Prostate gland (tissue), 2 donors: ENCODE results near the gene SERPINB2. TPM values are rescaled to one million over a fixed set of nuclear protein-coding genes. Genes with fewer than 3 reads are reported as not detected.

Experiments
- DNase-seq: peaks from one replicate; pipeline ENCODE4 v3.0.0-alpha.2; 2019; ENCODE audit warnings: low spot score
- H3K27ac ChIP-seq, 2 donors: fragments of 200-600 bp; sonication (generic); 2 replicates each; pipeline ENCODE4 v1.5.1; 2017 to 2019
- H3K27me3 ChIP-seq: fragments of 200-600 bp; sonication (generic); replicated peaks from 2 replicates; pipeline ENCODE4 v1.5.1; 2019; ENCODE audit not compliant: insufficient read depth
- H3K36me3 ChIP-seq, 2 donors: fragments of 200-600 bp; sonication (generic); 1 replicate in 1 of 2; 2 replicates in 1 of 2; pipeline versions ENCODE4 v1.5.1 to v1.8.1; 2017 to 2019
- H3K4me1 ChIP-seq: fragments of 200-600 bp; sonication (generic); replicated peaks from 2 replicates; pipeline ENCODE4 v1.5.1; 2019
- H3K4me3 ChIP-seq, 2 donors: fragments of 200-600 bp; sonication (generic); 2 replicates each; pipeline ENCODE4 v1.5.1; 2017 to 2019
- H3K9me3 ChIP-seq: fragments of 200-600 bp; sonication (generic); 2 replicates; pipeline ENCODE4 v1.5.1; 2017
- CTCF ChIP-seq, 4 experiments: fragments of 200-600 bp in 2 of 4; fragments of 450-650 bp in 2 of 4; sonication (generic) in 2 of 4; IDR thresholded peaks; 1 replicate in 3 of 4; 2 replicates in 1 of 4; pipeline ENCODE4 v1.5.1; 2016 to 2019; ENCODE audit warnings: antibody characterized with exemption in 4 of 4, mild to moderate bottlenecking in 2 of 4, moderate library complexity in 2 of 4
- POLR2A ChIP-seq: fragments of 450-650 bp; IDR thresholded peaks from one replicate; pipeline ENCODE4 v1.6.1; 2016; ENCODE audit warnings: antibody characterized with exemption, mild to moderate bottlenecking
- POLR2AphosphoS5 ChIP-seq: sonication (generic); formaldehyde crosslinking; IDR thresholded peaks from one replicate; pipeline ENCODE4 v1.6.1; 2017; ENCODE audit warnings: antibody characterized with exemption
- WGBS: methylation state at CpG from one replicate; pipeline ENCODE4 v1.1.5; 2018; 5-methylcytosine and 5-hydroxymethylcytosine counted together
- intact Hi-C: fragments of 100-400 bp; cut with DNase I; formaldehyde crosslinking; loops from one replicate; pipeline ENCODE4 v1.14.2; 2022
- total RNA-seq, 2 donors: library from RNA; depleted of rRNA; stranded (reverse); fragments of >200 nt; gene quantifications; one replicate each; pipeline ENCODE4 v1.1.0, GENCODE V29; 2016

The SERPINB2 gene
- total RNA-seq, 2 donors from 2014 or later = 0.18 to 0.62 TPM

GRCh38 chr18:63850636-63851035 lies 36.9 kb upstream of the SERPINB2 start:
- intact Hi-C loops = no loop called here
- WGBS = 34% methylated on average over 2 of the region's 2 CpGs
- no peak overlapping the region for H3K27ac ChIP-seq
- no peaks in the 10 kb centered on the region for H3K9me3 ChIP-seq
- H3K36me3 ChIP-seq = no peaks in the 10 kb centered on the region
- H3K27me3 ChIP-seq = no peaks in the 10 kb centered on the region
- no peak for TF ChIP-seq CTCF (IDR thresholded peaks at IDR 0.05)
- no peak for TF ChIP-seq POLR2AphosphoS5
- no peak for TF ChIP-seq POLR2A
- no peak for DNase-seq
- H3K4me3 ChIP-seq = no peak overlapping the region
- H3K4me1 ChIP-seq = no peaks in the 10 kb centered on the region

- intact Hi-C loops = no loop called here
- WGBS = 54% methylated on average over 1 of the region's 1 CpG
These were observed 29.0 kb upstream of the SERPINB2 start for GRCh38 chr18:63858456-63858855.

GRCh38 chr18:63859781-63860475 lies 27.6 kb upstream of the SERPINB2 start:
- H3K27ac ChIP-seq = no peak overlapping the region
- no peak for TF ChIP-seq CTCF (IDR thresholded peaks at IDR 0.05)
- TF ChIP-seq POLR2A = no peak
- TF ChIP-seq POLR2AphosphoS5 = no peak
- DNase-seq = no peak
- H3K4me1 ChIP-seq = no peaks in the 10 kb centered on the region
- no peaks in the 10 kb centered on the region for H3K27me3 ChIP-seq
- 90% methylated on average over 2 of the region's 2 CpGs for WGBS
- intact Hi-C loops = no loop called here
- H3K9me3 ChIP-seq = no peaks in the 10 kb centered on the region
- H3K36me3 ChIP-seq = no peaks in the 10 kb centered on the region
- H3K4me3 ChIP-seq = no peak overlapping the region

More at GRCh38 chr18:63858456-63858855, 29.0 kb upstream of the SERPINB2 start:
- no peak for TF ChIP-seq POLR2A
- TF ChIP-seq POLR2AphosphoS5 = no peak
- no peak for TF ChIP-seq CTCF (IDR thresholded peaks at IDR 0.05)
- Histone ChIP-seq H3K4me1 (no peaks in the 10 kb centered on the region), H3K36me3 (no peaks in the 10 kb centered on the region), H3K4me3 (no peak overlapping the region), H3K9me3 (no peaks in the 10 kb centered on the region), H3K27ac (no peak overlapping the region), H3K27me3 (no peaks in the 10 kb centered on the region)
- DNase-seq = no peak

- Histone ChIP-seq H3K27ac (no peak overlapping the region), H3K4me1 (no peaks in the 10 kb centered on the region), H3K27me3 (no peaks in the 10 kb centered on the region), H3K9me3 (no peaks in the 10 kb centered on the region), H3K4me3 (no peak overlapping the region), H3K36me3 (no peaks in the 10 kb centered on the region)
- DNase-seq = no peak
- WGBS = 97% methylated on average over 2 of the region's 2 CpGs
- no peak for TF ChIP-seq CTCF (IDR thresholded peaks at IDR 0.05)
- TF ChIP-seq POLR2A = no peak
- TF ChIP-seq POLR2AphosphoS5 = no peak
- intact Hi-C loops = no loop called here
These were observed 27.0 kb upstream of the SERPINB2 start for GRCh38 chr18:63860531-63860930.

GRCh38 chr18:63867368-63868125 lies 20.0 kb upstream of the SERPINB2 start:
- no peak overlapping the region for H3K27ac ChIP-seq
- WGBS = 77% methylated on average over 3 of the region's 3 CpGs

More at GRCh38 chr18:63867368-63868125, 20.0 kb upstream of the SERPINB2 start:
- intact Hi-C loops = no loop called here
- Histone ChIP-seq H3K36me3 (no peaks in the 10 kb centered on the region), H3K4me1 (no peaks in the 10 kb centered on the region), H3K27me3 (no peaks in the 10 kb centered on the region), H3K9me3 (no peaks in the 10 kb centered on the region), H3K4me3 (no peak overlapping the region)
- no peak for DNase-seq
- TF ChIP-seq POLR2AphosphoS5 = no peak
- TF ChIP-seq POLR2A = no peak
- TF ChIP-seq CTCF (IDR thresholded peaks at IDR 0.05) = no peak
